Ovary (tissue), 9 donors: ENCODE results near the gene PPFIA4. TPM values are rescaled to one million over a fixed set of nuclear protein-coding genes. Genes with fewer than 3 reads are reported as not detected.

Source experiments
- DNase-seq, 5 donors: peaks; one replicate each; pipeline ENCODE4 v3.0.0-alpha.2; 2019 to 2020
- H3K27ac ChIP-seq, 2 donors: fragments of 200-600 bp; one replicate each; pipeline versions ENCODE4 v1.5.1 to v1.8.0; 2019 to 2022
- H3K27me3 ChIP-seq: fragments of 200-600 bp; one replicate; pipeline ENCODE4 v1.8.0; 2022
- H3K36me3 ChIP-seq: fragments of 200-600 bp; sonication (generic); one replicate; pipeline ENCODE4 v1.5.1; 2019
- H3K4me1 ChIP-seq: one replicate; pipeline ENCODE4 v1.8.1; 2013; ENCODE audit warnings: mild to moderate bottlenecking, moderate library complexity; ENCODE audit not compliant: insufficient read depth
- H3K4me3 ChIP-seq: fragments of 200-600 bp; sonication (generic); one replicate; pipeline ENCODE4 v1.5.1; 2017
- H3K9me3 ChIP-seq, 2 donors: fragments of 200-600 bp in 1 of 2; sonication (generic) in 1 of 2; one replicate each; pipeline versions ENCODE4 v1.5.1 to v1.8.1; 2013 to 2019; ENCODE audit warnings: mild to moderate bottlenecking in 1 of 2, moderate library complexity in 1 of 2
- EP300 ChIP-seq: sonication (generic); formaldehyde crosslinking; IDR thresholded peaks from one replicate; pipeline ENCODE4 v1.6.1; 2017; ENCODE audit warnings: antibody characterized with exemption
- POLR2A ChIP-seq: fragments of 450-650 bp; IDR thresholded peaks from one replicate; pipeline ENCODE4 v1.6.1; 2017; ENCODE audit warnings: antibody characterized with exemption, mild to moderate bottlenecking, moderate library complexity
- WGBS, 3 donors: extraction: QIAGEN DNeasy Blood & Tissue Kit in 1 of 3; methylation state at CpG; one replicate each; pipeline versions ENCODE4 v1.1.5 to v1.1.7; 2013 to 2017; 5-methylcytosine and 5-hydroxymethylcytosine counted together
- intact Hi-C, 4 donors: fragments of 100-400 bp; cut with DNase I; formaldehyde crosslinking; loops; one replicate each; pipeline versions ENCODE4 v1.11.0 to v1.15.1; 2022 to 2023
- polyA plus RNA-seq, 2 donors: library from polyadenylated mRNA; stranded (reverse); fragments of 200-250 nt in 1 of 2; fragments of 350-450 nt in 1 of 2; fragmentation: Illumina TruSeq in 1 of 2; extraction: RNeasy Lipid Tissue Mini Kit (QIAGEN cat#74804) in 1 of 2; gene quantifications; one replicate each; pipeline ENCODE4 v1.2.3, GENCODE V29; 2013 to 2014
- total RNA-seq, 7 donors: library from RNA; depleted of rRNA in 2 of 7; stranded (reverse); fragments of >200 nt in 2 of 7; fragmentation: NEBNext Ultra II Directional in 3 of 7; extraction: Animal tissue kit (Norgen Biotek cat#: 25700) in 3 of 7; gene quantifications; one replicate each; pipeline versions ENCODE4 v1.1.0 to v1.2.4, GENCODE V29; 2016 to 2023
- TF ChIP-seq, protein P1 (sequence below), 3 donors: fragments of 450-650 bp in 2 of 3; fragments of 200-600 bp in 1 of 3; IDR thresholded peaks; one replicate each; pipeline versions ENCODE4 v1.5.1 to v1.8.0; 2016 to 2022; ENCODE audit warnings: antibody characterized with exemption in 3 of 3, mild to moderate bottlenecking in 1 of 3
- donor health status: DM: no; HTN: no; CAD: no; lungs with moderate emphysema.
- donor health status: DM: no; HTN: no; CAD: no.
- donor health status: Bipolar disorder and iron deficiency.
- donor health status: DM: yes; HTN: yes; CAD: no.
- donor health status: DM: no; HTN: no; CAD: no.
- donor health status: DM: yes; HTN: yes; CAD: no.

PPFIA4 gene
- total and polyA plus RNA-seq, 9 donors: 0.35 to 2.6 (median 1.4) TPM

DNA sequence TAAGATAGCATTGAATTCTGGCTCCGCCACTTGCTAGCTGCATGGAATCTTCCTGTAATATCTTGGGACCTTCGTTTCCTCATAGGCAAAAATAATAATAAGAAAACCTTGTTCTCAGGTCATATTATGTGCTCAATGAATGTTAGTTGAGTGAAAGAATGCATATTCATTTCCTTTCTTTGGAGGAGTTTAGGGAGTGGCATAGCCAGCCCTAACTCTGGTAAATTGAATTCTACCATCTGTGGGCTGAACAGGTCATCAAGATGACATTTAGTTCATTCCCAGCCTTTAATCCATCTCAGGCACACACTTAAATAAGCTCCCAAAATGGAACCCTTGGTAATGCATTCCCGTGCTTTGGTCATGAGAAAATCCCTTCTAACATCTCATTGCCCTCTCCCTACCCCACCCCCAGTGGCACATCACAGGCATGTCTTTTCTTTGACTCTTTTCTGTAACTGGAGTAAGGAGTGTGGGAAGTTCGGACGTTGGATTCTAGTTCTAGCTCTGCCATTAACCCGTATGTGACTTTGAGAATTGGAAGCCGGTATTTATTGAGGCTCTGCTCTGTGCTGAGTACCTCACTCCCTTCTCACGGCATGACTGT, 72.7 kb downstream of the PPFIA4 start:
- H3K4me1 ChIP-seq: no peaks in the 10 kb centered on the region
- no peak overlapping the region for H3K27ac ChIP-seq
- intact Hi-C loops: no loop called here
- no peaks in the 10 kb centered on the region for H3K36me3 ChIP-seq
- WGBS, 3 donors: 67 to 71% (median 71%) methylated on average over 8 of the region's 8 CpGs
- peaks cover 0 to 4% of the 10 kb centered on the region in 2 donors for H3K9me3 ChIP-seq
- DNase-seq: no peak
- H3K4me3 ChIP-seq: no peak overlapping the region
- TF ChIP-seq POLR2A (no peak), EP300 (no peak)
- TF ChIP-seq, protein P1, sequence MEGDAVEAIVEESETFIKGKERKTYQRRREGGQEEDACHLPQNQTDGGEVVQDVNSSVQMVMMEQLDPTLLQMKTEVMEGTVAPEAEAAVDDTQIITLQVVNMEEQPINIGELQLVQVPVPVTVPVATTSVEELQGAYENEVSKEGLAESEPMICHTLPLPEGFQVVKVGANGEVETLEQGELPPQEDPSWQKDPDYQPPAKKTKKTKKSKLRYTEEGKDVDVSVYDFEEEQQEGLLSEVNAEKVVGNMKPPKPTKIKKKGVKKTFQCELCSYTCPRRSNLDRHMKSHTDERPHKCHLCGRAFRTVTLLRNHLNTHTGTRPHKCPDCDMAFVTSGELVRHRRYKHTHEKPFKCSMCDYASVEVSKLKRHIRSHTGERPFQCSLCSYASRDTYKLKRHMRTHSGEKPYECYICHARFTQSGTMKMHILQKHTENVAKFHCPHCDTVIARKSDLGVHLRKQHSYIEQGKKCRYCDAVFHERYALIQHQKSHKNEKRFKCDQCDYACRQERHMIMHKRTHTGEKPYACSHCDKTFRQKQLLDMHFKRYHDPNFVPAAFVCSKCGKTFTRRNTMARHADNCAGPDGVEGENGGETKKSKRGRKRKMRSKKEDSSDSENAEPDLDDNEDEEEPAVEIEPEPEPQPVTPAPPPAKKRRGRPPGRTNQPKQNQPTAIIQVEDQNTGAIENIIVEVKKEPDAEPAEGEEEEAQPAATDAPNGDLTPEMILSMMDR (IDR thresholded peaks at IDR 0.05): no peak
- H3K27me3 ChIP-seq: no peaks in the 10 kb centered on the region

- Histone ChIP-seq H3K36me3 (no peaks in the 10 kb centered on the region), H3K27me3 (no peaks in the 10 kb centered on the region), H3K27ac (no peak overlapping the region), H3K4me3 (no peak overlapping the region), H3K9me3 (peaks cover 0 to 3% of the 10 kb centered on the region in 2 donors), H3K4me1 (no peaks in the 10 kb centered on the region)
- 74 to 76% (median 74%) methylated on average over 7 of the region's 7 CpGs for WGBS, 3 donors
- intact Hi-C loops: no loop called here
- DNase-seq: no peak
- TF ChIP-seq, protein P1 (IDR thresholded peaks at IDR 0.05): no peak
- TF ChIP-seq EP300: no peak
- TF ChIP-seq POLR2A: no peak
Measured at GRCh38 chr1:203099805-203100515, 73.7 kb downstream of the PPFIA4 start.

GRCh38 chr1:203100516-203100869, 74.2 kb downstream of the PPFIA4 start:
- TF ChIP-seq EP300 (no peak), POLR2A (no peak)
- TF ChIP-seq, protein P1 (IDR thresholded peaks at IDR 0.05): no peak
- Histone ChIP-seq H3K4me3 (no peak overlapping the region), H3K27me3 (no peaks in the 10 kb centered on the region), H3K9me3 (no peaks in the 10 kb centered on the region), H3K27ac (no peak overlapping the region), H3K36me3 (no peaks in the 10 kb centered on the region), H3K4me1 (no peaks in the 10 kb centered on the region)
- intact Hi-C loops: no loop called here
- no peak for DNase-seq

GRCh38 chr1:203101813-203102634, 75.7 kb downstream of the PPFIA4 start:
- no peak overlapping the region for H3K27ac ChIP-seq
- intact Hi-C loops: no loop called here
- H3K4me1 ChIP-seq: no peaks in the 10 kb centered on the region
- no peaks in the 10 kb centered on the region for H3K27me3 ChIP-seq
- 37 to 49% (median 42%) methylated on average over 6 of the region's 6 CpGs for WGBS, 3 donors
- no peaks in the 10 kb centered on the region for H3K36me3 ChIP-seq
- H3K4me3 ChIP-seq: no peak overlapping the region
- no peak for DNase-seq
- TF ChIP-seq EP300 (no peak), POLR2A (no peak)
- TF ChIP-seq, protein P1 (IDR thresholded peaks at IDR 0.05): no peak
- H3K9me3 ChIP-seq: no peaks in the 10 kb centered on the region
